Pancreas (tissue), 10 donors: ENCODE data around the gene BPIFB6. TPM values are rescaled to one million over a fixed set of nuclear protein-coding genes. Genes with fewer than 3 reads are reported as not detected.

Experiments
- ATAC-seq, 4 donors: fragments of 200-7000 bp; cut with Tn5 transposase; one replicate each; pipeline versions ENCODE4 v1.8.0 to v1.9.1; 2020; ENCODE audit warnings: mild to moderate bottlenecking in 4 of 4, moderate library complexity in 4 of 4
- DNase-seq, 6 donors: peaks; one replicate each; pipeline ENCODE4 v3.0.0-alpha.2; 2020
- FAIRE-seq: peaks from 2 replicates; lab custom pipeline; 2012; peaks lifted over from hg19 to GRCh38; lab: Jason Lieb, UNC
- H3K27ac ChIP-seq, 4 donors: fragments of 200-600 bp; sonication (generic); 1 replicate in 3 of 4; 2 replicates in 1 of 4; pipeline versions ENCODE4 v1.5.0 to v1.8.0; 2020
- H3K27me3 ChIP-seq, 4 donors: fragments of 200-600 bp; one replicate each; pipeline ENCODE4 v1.8.0; 2021
- H3K36me3 ChIP-seq, 3 donors: fragments of 200-600 bp; sonication (generic) in 1 of 3; one replicate each; pipeline versions ENCODE4 v1.5.0 to v1.8.0; 2020 to 2021
- H3K4me1 ChIP-seq, 3 donors: fragments of 200-600 bp; one replicate each; pipeline ENCODE4 v1.8.0; 2021
- H3K4me3 ChIP-seq, 4 donors: fragments of 200-600 bp; sonication (generic) in 2 of 4; one replicate each; pipeline versions ENCODE4 v1.5.0 to v1.8.0; 2020 to 2021
- H3K9me3 ChIP-seq, 4 donors: fragments of 200-600 bp; one replicate each; pipeline ENCODE4 v1.8.0; 2021
- WGBS, 2 donors: extraction: QIAGEN DNeasy Blood & Tissue Kit; methylation state at CpG; one replicate each; pipeline ENCODE4 v1.1.7; 2013; 5-methylcytosine and 5-hydroxymethylcytosine counted together
- intact Hi-C, 3 donors: fragments of 100-400 bp; cut with DNase I; formaldehyde crosslinking; loops; one replicate each; pipeline versions ENCODE4 v1.11.1 to v1.14.2; 2022
- polyA plus RNA-seq, 2 donors: library from polyadenylated mRNA; stranded (reverse); fragments of 200-250 nt; gene quantifications; one replicate each; pipeline ENCODE4 v1.2.3, GENCODE V29; 2013
- total RNA-seq, 6 donors: library from RNA; stranded (reverse); fragmentation: NEBNext Ultra II Directional in 4 of 6; extraction: Animal tissue kit (Norgen Biotek cat#: 25700) in 4 of 6; gene quantifications; one replicate each; pipeline versions ENCODE4 v1.2.1 to v1.2.4, GENCODE V29; 2021 to 2023
- TF ChIP-seq, protein P1 (sequence below), 4 donors: fragments of 200-600 bp; sonication (generic) in 3 of 4; IDR thresholded peaks; one replicate each; pipeline versions ENCODE4 v1.5.0 to v1.8.0; 2021; ENCODE audit warnings: antibody characterized with exemption in 4 of 4
- donor health status: healthy with polysubstance abuse.
- donor health status: DM: no; HTN: no; CAD: no; lungs with moderate emphysema.
- donor health status: DM: no; HTN: no; CAD: no.
- donor health status: control.
- donor health status: control.
- donor health status: Bipolar disorder and iron deficiency.
- donor health status: DM: yes; HTN: yes; CAD: no.
- donor health status: DM: no; HTN: no; CAD: no.
- donor health status: DM: no; HTN: no; CAD: no.
- donor health status: DM: yes; HTN: yes; CAD: no.

Gene BPIFB6
- total and polyA plus RNA-seq, 8 donors: not detected

DNA sequence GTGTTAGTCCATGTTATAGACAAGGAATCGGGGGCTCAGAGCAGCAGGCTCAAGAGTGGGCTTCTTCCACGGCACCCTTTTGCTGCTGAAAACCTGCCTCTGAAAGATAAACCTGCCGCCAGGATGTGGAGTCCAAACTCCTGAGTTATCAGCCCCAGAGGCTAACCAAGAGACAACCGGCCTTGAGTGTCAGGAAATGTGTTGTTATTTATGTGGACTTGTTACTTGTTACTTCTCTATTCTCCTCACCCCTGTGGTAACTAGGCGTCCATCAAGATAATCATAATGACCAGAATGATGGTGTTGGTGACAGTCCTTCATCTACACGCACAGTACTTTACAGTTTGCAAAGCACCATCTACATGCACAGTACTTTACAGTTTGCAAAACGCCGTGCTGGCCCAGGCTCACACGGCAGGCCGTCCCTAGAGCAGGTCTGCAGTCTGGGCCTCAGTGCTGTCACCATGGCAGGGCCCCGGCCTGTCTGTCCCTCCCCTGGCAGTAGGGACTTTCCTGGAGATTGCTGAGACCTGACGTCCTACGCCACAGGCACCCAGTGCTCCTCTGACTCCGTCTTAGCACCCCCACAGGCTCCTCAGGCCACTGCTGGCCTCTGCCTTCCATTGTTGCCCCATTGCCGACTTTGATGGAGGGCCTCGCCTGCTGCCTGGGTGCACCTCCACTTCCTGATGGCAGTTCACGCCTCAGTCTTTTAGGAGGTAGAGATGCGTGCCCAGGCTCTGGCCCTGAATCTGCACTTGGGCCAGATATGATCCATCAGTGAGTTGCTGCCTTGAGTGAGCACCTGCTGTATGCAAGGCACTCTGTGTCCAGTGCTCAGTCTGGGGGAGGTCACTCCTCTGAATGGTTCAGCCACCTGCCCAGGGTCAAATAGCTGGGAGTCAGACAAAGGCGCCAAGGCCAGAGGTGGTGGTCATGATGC, 38.9 kb downstream of the BPIFB6 start:
- TF ChIP-seq, protein P1, sequence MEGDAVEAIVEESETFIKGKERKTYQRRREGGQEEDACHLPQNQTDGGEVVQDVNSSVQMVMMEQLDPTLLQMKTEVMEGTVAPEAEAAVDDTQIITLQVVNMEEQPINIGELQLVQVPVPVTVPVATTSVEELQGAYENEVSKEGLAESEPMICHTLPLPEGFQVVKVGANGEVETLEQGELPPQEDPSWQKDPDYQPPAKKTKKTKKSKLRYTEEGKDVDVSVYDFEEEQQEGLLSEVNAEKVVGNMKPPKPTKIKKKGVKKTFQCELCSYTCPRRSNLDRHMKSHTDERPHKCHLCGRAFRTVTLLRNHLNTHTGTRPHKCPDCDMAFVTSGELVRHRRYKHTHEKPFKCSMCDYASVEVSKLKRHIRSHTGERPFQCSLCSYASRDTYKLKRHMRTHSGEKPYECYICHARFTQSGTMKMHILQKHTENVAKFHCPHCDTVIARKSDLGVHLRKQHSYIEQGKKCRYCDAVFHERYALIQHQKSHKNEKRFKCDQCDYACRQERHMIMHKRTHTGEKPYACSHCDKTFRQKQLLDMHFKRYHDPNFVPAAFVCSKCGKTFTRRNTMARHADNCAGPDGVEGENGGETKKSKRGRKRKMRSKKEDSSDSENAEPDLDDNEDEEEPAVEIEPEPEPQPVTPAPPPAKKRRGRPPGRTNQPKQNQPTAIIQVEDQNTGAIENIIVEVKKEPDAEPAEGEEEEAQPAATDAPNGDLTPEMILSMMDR (IDR thresholded peaks at IDR 0.05): no peak
- Histone ChIP-seq H3K27me3 (no peaks in the 10 kb centered on the region), H3K4me1 (no peaks in the 10 kb centered on the region), H3K9me3 (no peaks in the 10 kb centered on the region), H3K4me3 (no peak overlapping the region), H3K36me3 (no peaks in the 10 kb centered on the region), H3K27ac (no peak overlapping the region)
- DNase-seq (no peak), ATAC-seq (no peak), FAIRE-seq (no peak)
- 69 to 80% methylated on average over 19 of the region's 19 CpGs for WGBS, 2 donors
- intact Hi-C loops: no loop called here

DNA sequence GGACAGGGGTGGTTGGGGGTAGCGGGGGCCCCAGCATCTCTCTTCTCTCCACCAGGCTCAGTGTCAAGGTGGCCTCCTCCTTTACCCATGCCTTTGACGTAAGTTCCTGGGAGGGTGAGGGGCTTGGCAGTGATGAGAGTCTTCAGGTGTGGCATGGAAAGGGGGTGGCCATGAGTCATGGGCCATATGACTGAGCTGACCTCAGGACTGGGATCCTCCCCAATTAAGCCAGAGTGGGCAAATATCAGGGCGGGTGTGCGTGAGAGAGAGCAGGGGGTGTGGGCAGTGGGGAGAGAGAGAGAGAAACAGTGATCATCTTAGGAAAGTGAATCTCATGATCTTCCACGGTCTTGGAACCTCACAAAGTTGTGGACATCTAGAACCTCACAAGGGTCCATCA, 39.8 kb downstream of the BPIFB6 start:
- Histone ChIP-seq H3K27me3 (no peaks in the 10 kb centered on the region), H3K36me3 (no peaks in the 10 kb centered on the region), H3K27ac (no peak overlapping the region), H3K9me3 (no peaks in the 10 kb centered on the region), H3K4me1 (no peaks in the 10 kb centered on the region), H3K4me3 (no peak overlapping the region)
- DNase-seq (no peak), FAIRE-seq (no peak), ATAC-seq (no peak)
- intact Hi-C loops: no loop called here
- TF ChIP-seq, protein P1 (IDR thresholded peaks at IDR 0.05): no peak
- WGBS, 2 donors: 59 to 72% methylated on average over 5 of the region's 5 CpGs

DNA sequence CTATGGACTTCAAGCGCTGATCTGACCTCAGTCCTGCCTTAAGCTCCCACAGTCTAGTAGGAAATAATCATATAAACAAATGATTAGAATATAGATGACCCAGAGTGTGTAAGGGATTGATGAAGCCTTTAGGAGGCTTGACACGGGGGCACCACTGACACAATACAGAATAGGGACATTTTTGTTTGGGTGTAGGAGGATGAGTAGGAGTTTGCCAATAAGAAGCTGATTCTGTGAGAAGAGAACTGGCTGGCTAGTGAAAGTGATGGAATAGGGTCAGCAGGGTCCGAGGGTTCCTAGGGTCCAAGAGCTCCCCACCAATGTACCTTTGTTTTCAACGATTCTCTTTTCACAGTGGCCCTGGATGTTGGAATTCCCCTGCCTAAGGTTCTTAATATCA, 40.9 kb downstream of the BPIFB6 start:
- H3K36me3 ChIP-seq: no peaks in the 10 kb centered on the region
- H3K4me3 ChIP-seq: no peak overlapping the region
- WGBS, 2 donors: 63 to 74% methylated on average over 4 of the region's 4 CpGs
- TF ChIP-seq, protein P1 (IDR thresholded peaks at IDR 0.05): no peak
- FAIRE-seq (no peak), DNase-seq (no peak), ATAC-seq (no peak)
- no peak overlapping the region for H3K27ac ChIP-seq
- intact Hi-C loops: no loop called here
- H3K27me3 ChIP-seq: no peaks in the 10 kb centered on the region
- no peaks in the 10 kb centered on the region for H3K9me3 ChIP-seq
- no peaks in the 10 kb centered on the region for H3K4me1 ChIP-seq

DNA sequence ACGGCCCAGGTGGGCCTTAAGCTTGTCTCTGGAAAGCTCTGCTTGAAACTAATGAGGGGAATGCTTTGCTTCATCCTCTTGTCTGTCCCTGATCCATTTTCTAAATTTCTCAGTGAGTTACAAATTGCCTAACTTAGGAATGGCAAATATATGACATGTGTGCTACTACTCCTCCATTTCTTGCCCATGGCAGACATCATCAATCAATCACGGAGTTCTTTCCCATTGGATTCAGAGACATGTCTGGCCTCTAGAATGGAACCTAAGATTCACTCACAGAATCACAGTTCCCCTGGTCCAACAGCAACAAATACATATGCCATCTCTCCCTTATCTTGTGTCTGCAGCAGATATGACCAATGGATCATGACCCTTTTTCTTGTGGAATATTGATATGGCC, 41.4 kb downstream of the BPIFB6 start:
- Histone ChIP-seq H3K9me3 (no peaks in the 10 kb centered on the region), H3K4me1 (no peaks in the 10 kb centered on the region), H3K4me3 (no peak overlapping the region), H3K36me3 (no peaks in the 10 kb centered on the region), H3K27me3 (no peaks in the 10 kb centered on the region), H3K27ac (no peak overlapping the region)
- 52 to 71% methylated on average over 2 of the region's 2 CpGs for WGBS, 2 donors
- no peak for ATAC-seq
- intact Hi-C loops: no loop called here
- DNase-seq: no peak
- FAIRE-seq: no peak
- TF ChIP-seq, protein P1 (IDR thresholded peaks at IDR 0.05): no peak

DNA sequence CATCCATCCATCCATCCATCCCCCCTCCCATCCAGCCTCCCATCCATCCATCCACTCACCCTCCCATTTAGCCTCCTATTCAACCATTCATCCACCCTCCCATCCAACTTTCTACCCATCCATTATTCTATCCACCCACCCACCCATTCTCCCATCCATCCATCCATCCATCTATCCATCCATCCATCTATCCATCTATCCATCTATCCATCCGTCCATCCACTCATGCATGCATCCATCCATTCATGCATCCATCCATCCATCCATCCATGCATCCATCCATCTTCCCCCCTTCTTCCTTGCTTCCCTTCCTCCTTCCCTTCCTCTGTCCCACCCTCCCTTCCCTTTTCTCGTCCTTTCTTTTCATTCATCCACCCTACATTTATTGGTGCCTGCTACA, 43.2 kb downstream of the BPIFB6 start:
- intact Hi-C loops: no loop called here
- FAIRE-seq (no peak), ATAC-seq (no peak), DNase-seq (no peak)
- H3K27me3 ChIP-seq: no peaks in the 10 kb centered on the region
- TF ChIP-seq, protein P1 (IDR thresholded peaks at IDR 0.05): no peak
- WGBS, 2 donors: 36 to 56% methylated on average over 2 of the region's 2 CpGs
- H3K27ac ChIP-seq: no peak overlapping the region
- H3K4me3 ChIP-seq: no peak overlapping the region
- no peaks in the 10 kb centered on the region for H3K4me1 ChIP-seq
- no peaks in the 10 kb centered on the region for H3K9me3 ChIP-seq
- H3K36me3 ChIP-seq: no peaks in the 10 kb centered on the region
